Suprapubic skin (tissue), 4 donors: ENCODE measurements around the gene DHRS9.

Experiments
- POLR2A ChIP-seq, 2 donors: fragments of 450-650 bp; IDR thresholded peaks; one replicate each; pipeline ENCODE4 v1.6.1; 2017; ENCODE audit warnings: antibody characterized with exemption in 2 of 2, mild to moderate bottlenecking in 2 of 2, moderate library complexity in 2 of 2
- POLR2AphosphoS5 ChIP-seq, 3 donors: sonication (generic); formaldehyde crosslinking; IDR thresholded peaks; one replicate each; pipeline ENCODE4 v1.6.1; 2017; ENCODE audit warnings: antibody characterized with exemption in 3 of 3
- TF ChIP-seq, protein P1 (sequence below), 2 donors: fragments of 200-600 bp in 1 of 2; fragments of 450-650 bp in 1 of 2; sonication (generic) in 1 of 2; IDR thresholded peaks; one replicate each; pipeline ENCODE4 v1.5.1; 2016 to 2019; ENCODE audit warnings: antibody characterized with exemption in 2 of 2, mild to moderate bottlenecking in 1 of 2, moderate library complexity in 1 of 2

DNA sequence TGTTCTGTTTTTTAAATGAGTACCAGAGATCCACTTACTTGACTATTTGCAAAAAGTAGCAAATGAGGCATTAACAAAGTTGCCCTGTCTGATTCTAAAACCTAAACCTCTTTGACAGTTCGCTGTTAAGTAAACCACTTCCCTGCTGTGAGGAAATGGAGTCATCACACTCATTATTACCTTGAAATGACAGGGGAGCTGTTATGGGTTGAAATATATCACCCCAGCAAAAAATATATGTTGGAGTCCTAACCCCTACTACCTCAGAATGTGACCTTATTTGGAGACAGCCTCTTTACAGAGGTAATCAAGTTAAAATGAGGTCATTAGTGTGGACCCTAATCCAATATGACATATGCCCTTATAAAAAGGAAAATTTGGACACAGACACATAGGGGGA is 36.1 kb downstream of the DHRS9 start:
- TF ChIP-seq, protein P1, sequence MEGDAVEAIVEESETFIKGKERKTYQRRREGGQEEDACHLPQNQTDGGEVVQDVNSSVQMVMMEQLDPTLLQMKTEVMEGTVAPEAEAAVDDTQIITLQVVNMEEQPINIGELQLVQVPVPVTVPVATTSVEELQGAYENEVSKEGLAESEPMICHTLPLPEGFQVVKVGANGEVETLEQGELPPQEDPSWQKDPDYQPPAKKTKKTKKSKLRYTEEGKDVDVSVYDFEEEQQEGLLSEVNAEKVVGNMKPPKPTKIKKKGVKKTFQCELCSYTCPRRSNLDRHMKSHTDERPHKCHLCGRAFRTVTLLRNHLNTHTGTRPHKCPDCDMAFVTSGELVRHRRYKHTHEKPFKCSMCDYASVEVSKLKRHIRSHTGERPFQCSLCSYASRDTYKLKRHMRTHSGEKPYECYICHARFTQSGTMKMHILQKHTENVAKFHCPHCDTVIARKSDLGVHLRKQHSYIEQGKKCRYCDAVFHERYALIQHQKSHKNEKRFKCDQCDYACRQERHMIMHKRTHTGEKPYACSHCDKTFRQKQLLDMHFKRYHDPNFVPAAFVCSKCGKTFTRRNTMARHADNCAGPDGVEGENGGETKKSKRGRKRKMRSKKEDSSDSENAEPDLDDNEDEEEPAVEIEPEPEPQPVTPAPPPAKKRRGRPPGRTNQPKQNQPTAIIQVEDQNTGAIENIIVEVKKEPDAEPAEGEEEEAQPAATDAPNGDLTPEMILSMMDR (IDR thresholded peaks at IDR 0.05): no peak
- TF ChIP-seq POLR2A (IDR thresholded peaks at IDR 0.05) (no peak), POLR2AphosphoS5 (IDR thresholded peaks at IDR 0.05) (no peak)
